SK-N-SH treated with all-trans-retinoic acid at 6 μM for 48 hours (cell line): ENCODE results near the gene MCTP2.

Experiments used
- ATAC-seq: fragments of 200-7000 bp; cut with Tn5 transposase; 3 replicates; pipeline ENCODE4 v1.9.1; 2020; ENCODE audit warnings: mild to moderate bottlenecking, moderate library complexity
- ARNTL ChIP-seq: fragments of 450-650 bp; formaldehyde crosslinking; IDR thresholded peaks from 2 replicates; pipeline ENCODE4 v1.5.0; 2020; ENCODE audit warnings: low read depth, mild to moderate bottlenecking, moderate library complexity, borderline replicate concordance
- BACH2 ChIP-seq: fragments of 250-450 bp; sonication (Bioruptor Pico); IDR thresholded peaks from 2 replicates; pipeline ENCODE4 v1.9.0; 2021; ENCODE audit warnings: mild to moderate bottlenecking, borderline replicate concordance
- CREB5 ChIP-seq: fragments of 250-450 bp; sonication (Bioruptor Pico); IDR thresholded peaks from 2 replicates; pipeline ENCODE4 v1.5.1; 2020; ENCODE audit warnings: low read depth, mild to moderate bottlenecking, moderate library complexity
- CSDC2 ChIP-seq: fragments of 250-450 bp; sonication (Bioruptor Pico); IDR thresholded peaks from 2 replicates; pipeline ENCODE4 v1.5.0; 2020; ENCODE audit warnings: mild to moderate bottlenecking, moderate library complexity
- GLIS3 ChIP-seq: fragments of 250-450 bp; sonication (Bioruptor Pico); IDR thresholded peaks from 2 replicates; pipeline ENCODE4 v1.5.0; 2020; ENCODE audit warnings: mild to moderate bottlenecking, moderate library complexity
- ISL1 ChIP-seq: fragments of 250-450 bp; sonication (Bioruptor Pico); IDR thresholded peaks from 2 replicates; pipeline ENCODE4 v2.1.2; 2022; ENCODE audit warnings: mild to moderate bottlenecking, moderate library complexity
- OSR1 ChIP-seq: fragments of 250-450 bp; sonication (Bioruptor Pico); IDR thresholded peaks from 2 replicates; pipeline ENCODE4 v1.8.0; 2022; ENCODE audit warnings: moderate library complexity, mild to moderate bottlenecking, inconsistent platforms
- PPARA ChIP-seq: fragments of 250-450 bp; sonication (Bioruptor Pico); IDR thresholded peaks from 2 replicates; pipeline ENCODE4 v1.5.0; 2020; ENCODE audit warnings: mild to moderate bottlenecking, borderline replicate concordance
- RARB ChIP-seq: fragments of 250-450 bp; sonication (Bioruptor Pico); IDR thresholded peaks from 2 replicates; pipeline ENCODE4 v1.8.0; 2021; ENCODE audit warnings: mild to moderate bottlenecking, moderate library complexity
- SNAI2 ChIP-seq: fragments of 250-450 bp; sonication (Bioruptor Pico); IDR thresholded peaks from 2 replicates; pipeline ENCODE4 v1.5.0; 2020; ENCODE audit warnings: mild to moderate bottlenecking, moderate library complexity
- TCF4 ChIP-seq: fragments of 250-450 bp; sonication (Bioruptor Pico); IDR thresholded peaks from 2 replicates; pipeline ENCODE4 v1.8.0; 2021; ENCODE audit warnings: mild to moderate bottlenecking, moderate library complexity, borderline replicate concordance
- TOX ChIP-seq: fragments of 250-450 bp; sonication (Bioruptor Pico); IDR thresholded peaks from 2 replicates; pipeline ENCODE4 v1.8.0; 2021; ENCODE audit warnings: mild to moderate bottlenecking, moderate library complexity, borderline replicate concordance
- ZFP3 ChIP-seq: fragments of 250-450 bp; sonication (Bioruptor Pico); IDR thresholded peaks from 2 replicates; pipeline ENCODE4 v1.5.0; 2020; ENCODE audit warnings: mild to moderate bottlenecking, moderate library complexity
- ZFP30 ChIP-seq: fragments of 450-650 bp; formaldehyde crosslinking; IDR thresholded peaks from 2 replicates; pipeline ENCODE4 v1.5.0; 2022; ENCODE audit warnings: mild to moderate bottlenecking, moderate library complexity
- ZNF565 ChIP-seq: fragments of 450-650 bp; formaldehyde crosslinking; conservative IDR thresholded peaks from 2 replicates; pipeline ENCODE4 v1.5.0; 2020; ENCODE audit warnings: low read depth, mild to moderate bottlenecking, moderate library complexity
- ZNF70 ChIP-seq: fragments of 450-650 bp; formaldehyde crosslinking; IDR thresholded peaks from 2 replicates; pipeline ENCODE4 v1.5.0; 2020; ENCODE audit warnings: mild to moderate bottlenecking, moderate library complexity
- ZNF8 ChIP-seq: fragments of 450-650 bp; formaldehyde crosslinking; IDR thresholded peaks from 2 replicates; pipeline ENCODE4 v1.5.0; 2020; ENCODE audit warnings: mild to moderate bottlenecking, moderate library complexity
- TF ChIP-seq, protein P1 (sequence below): fragments of 250-450 bp; sonication (Bioruptor Pico); IDR thresholded peaks from 2 replicates; pipeline ENCODE4 v1.8.0; 2021; ENCODE audit warnings: low read depth, mild to moderate bottlenecking, moderate library complexity, borderline replicate concordance
- TF ChIP-seq, protein P2 (sequence below): fragments of 250-450 bp; sonication (Bioruptor Pico); IDR thresholded peaks from 2 replicates; pipeline ENCODE4 v1.5.0; 2020; ENCODE audit warnings: mild to moderate bottlenecking, moderate library complexity
- TF ChIP-seq, protein P3 (sequence below): fragments of 250-450 bp; sonication (Bioruptor Pico); IDR thresholded peaks from 2 replicates; pipeline ENCODE4 v1.8.0; 2020; ENCODE audit warnings: mild to moderate bottlenecking, moderate library complexity, borderline replicate concordance
- TF ChIP-seq, protein P4 (sequence below): fragments of 250-450 bp; sonication (Bioruptor Pico); IDR thresholded peaks from 2 replicates; pipeline ENCODE4 v1.5.1; 2021; ENCODE audit warnings: mild to moderate bottlenecking, moderate library complexity

The MCTP2 gene

DNA sequence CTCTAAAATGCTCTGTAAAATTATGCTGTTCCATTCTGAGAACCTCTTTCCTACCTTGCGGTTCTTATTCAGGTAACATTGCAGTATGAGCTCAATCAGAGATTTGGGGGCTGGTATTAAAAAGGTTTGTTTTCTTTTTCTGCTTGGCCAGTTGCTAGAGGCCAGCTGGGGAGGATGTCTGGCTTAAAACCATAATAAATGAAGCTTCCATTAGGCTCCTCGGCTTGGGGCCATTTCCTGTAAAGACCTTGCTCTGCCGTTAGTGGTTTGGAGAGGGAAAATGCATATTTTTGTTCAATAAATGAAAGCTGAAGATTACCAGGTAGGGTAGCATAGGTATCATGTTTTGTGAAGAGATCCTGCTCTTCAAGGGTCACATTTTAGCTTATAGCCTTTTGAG is 55.2 kb downstream of the MCTP2 start:
- TF ChIP-seq CREB5 (CRISPR knock-in tag) (no peak), ISL1 (CRISPR knock-in tag) (no peak), RARB (CRISPR knock-in tag) (no peak), GLIS3 (CRISPR knock-in tag) (no peak), TOX (no peak), ZNF8 (CRISPR knock-in tag) (no peak), OSR1 (no peak), PPARA (CRISPR knock-in tag) (no peak), ZFP3 (CRISPR knock-in tag) (no peak), ZFP30 (CRISPR knock-in tag) (no peak), ARNTL (CRISPR knock-in tag) (no peak), CSDC2 (CRISPR knock-in tag) (no peak), BACH2 (CRISPR knock-in tag) (no peak), SNAI2 (CRISPR knock-in tag) (no peak), ZNF565 (CRISPR knock-in tag) (no peak), ZNF70 (CRISPR knock-in tag) (no peak)
- TF ChIP-seq, protein P1, sequence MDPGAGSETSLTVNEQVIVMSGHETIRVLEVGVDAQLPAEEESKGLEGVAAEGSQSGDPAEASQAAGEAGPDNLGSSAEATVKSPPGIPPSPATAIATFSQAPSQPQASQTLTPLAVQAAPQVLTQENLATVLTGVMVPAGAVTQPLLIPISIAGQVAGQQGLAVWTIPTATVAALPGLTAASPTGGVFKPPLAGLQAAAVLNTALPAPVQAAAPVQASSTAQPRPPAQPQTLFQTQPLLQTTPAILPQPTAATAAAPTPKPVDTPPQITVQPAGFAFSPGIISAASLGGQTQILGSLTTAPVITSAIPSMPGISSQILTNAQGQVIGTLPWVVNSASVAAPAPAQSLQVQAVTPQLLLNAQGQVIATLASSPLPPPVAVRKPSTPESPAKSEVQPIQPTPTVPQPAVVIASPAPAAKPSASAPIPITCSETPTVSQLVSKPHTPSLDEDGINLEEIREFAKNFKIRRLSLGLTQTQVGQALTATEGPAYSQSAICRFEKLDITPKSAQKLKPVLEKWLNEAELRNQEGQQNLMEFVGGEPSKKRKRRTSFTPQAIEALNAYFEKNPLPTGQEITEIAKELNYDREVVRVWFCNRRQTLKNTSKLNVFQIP (CRISPR knock-in tag): no peak
- TF ChIP-seq, protein P2, sequence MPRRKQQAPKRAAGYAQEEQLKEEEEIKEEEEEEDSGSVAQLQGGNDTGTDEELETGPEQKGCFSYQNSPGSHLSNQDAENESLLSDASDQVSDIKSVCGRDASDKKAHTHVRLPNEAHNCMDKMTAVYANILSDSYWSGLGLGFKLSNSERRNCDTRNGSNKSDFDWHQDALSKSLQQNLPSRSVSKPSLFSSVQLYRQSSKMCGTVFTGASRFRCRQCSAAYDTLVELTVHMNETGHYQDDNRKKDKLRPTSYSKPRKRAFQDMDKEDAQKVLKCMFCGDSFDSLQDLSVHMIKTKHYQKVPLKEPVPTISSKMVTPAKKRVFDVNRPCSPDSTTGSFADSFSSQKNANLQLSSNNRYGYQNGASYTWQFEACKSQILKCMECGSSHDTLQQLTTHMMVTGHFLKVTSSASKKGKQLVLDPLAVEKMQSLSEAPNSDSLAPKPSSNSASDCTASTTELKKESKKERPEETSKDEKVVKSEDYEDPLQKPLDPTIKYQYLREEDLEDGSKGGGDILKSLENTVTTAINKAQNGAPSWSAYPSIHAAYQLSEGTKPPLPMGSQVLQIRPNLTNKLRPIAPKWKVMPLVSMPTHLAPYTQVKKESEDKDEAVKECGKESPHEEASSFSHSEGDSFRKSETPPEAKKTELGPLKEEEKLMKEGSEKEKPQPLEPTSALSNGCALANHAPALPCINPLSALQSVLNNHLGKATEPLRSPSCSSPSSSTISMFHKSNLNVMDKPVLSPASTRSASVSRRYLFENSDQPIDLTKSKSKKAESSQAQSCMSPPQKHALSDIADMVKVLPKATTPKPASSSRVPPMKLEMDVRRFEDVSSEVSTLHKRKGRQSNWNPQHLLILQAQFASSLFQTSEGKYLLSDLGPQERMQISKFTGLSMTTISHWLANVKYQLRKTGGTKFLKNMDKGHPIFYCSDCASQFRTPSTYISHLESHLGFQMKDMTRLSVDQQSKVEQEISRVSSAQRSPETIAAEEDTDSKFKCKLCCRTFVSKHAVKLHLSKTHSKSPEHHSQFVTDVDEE (CRISPR knock-in tag): no peak
- TF ChIP-seq, protein P3, sequence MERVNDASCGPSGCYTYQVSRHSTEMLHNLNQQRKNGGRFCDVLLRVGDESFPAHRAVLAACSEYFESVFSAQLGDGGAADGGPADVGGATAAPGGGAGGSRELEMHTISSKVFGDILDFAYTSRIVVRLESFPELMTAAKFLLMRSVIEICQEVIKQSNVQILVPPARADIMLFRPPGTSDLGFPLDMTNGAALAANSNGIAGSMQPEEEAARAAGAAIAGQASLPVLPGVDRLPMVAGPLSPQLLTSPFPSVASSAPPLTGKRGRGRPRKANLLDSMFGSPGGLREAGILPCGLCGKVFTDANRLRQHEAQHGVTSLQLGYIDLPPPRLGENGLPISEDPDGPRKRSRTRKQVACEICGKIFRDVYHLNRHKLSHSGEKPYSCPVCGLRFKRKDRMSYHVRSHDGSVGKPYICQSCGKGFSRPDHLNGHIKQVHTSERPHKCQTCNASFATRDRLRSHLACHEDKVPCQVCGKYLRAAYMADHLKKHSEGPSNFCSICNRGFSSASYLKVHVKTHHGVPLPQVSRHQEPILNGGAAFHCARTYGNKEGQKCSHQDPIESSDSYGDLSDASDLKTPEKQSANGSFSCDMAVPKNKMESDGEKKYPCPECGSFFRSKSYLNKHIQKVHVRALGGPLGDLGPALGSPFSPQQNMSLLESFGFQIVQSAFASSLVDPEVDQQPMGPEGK (CRISPR knock-in tag): no peak
- TF ChIP-seq, protein P4, sequence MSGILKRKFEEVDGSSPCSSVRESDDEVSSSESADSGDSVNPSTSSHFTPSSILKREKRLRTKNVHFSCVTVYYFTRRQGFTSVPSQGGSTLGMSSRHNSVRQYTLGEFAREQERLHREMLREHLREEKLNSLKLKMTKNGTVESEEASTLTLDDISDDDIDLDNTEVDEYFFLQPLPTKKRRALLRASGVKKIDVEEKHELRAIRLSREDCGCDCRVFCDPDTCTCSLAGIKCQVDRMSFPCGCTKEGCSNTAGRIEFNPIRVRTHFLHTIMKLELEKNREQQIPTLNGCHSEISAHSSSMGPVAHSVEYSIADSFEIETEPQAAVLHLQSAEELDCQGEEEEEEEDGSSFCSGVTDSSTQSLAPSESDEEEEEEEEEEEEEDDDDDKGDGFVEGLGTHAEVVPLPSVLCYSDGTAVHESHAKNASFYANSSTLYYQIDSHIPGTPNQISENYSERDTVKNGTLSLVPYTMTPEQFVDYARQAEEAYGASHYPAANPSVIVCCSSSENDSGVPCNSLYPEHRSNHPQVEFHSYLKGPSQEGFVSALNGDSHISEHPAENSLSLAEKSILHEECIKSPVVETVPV (CRISPR knock-in tag): no peak
- TF ChIP-seq, all 23 proteins: peak for 0
- no peak for ATAC-seq

DNA sequence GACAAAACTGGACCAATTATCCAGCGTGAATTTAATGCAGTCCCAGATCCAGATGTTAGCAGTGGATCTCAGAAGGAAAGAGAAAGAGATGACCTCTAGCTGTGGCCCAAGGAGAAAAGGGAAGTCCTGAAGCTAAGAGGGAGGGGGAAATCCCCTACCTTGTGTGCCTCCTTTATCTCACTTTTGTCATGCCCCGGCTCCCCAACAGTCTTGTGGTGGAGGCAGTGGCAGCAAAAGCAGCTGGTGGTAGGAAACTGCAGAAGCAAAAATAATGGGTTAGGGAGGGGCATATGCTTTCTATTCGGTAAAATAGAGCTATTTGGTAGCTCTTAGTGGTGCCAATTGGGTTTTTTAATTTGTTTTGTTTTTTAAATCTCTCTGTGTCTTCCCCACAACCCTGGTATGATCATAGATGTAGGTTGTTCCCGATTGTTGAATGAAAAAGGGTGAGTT is 56.5 kb downstream of the MCTP2 start:
- TF ChIP-seq GLIS3 (CRISPR knock-in tag) (no peak), CSDC2 (CRISPR knock-in tag) (no peak), ZNF70 (CRISPR knock-in tag) (no peak), TCF4 (CRISPR knock-in tag) (no peak), ZFP30 (CRISPR knock-in tag) (no peak)
- TF ChIP-seq, protein P4 (CRISPR knock-in tag): no peak
- TF ChIP-seq, protein P1 (CRISPR knock-in tag): no peak
- no peak for ATAC-seq
